Skeletal muscle cell (primary cell): ENCODE measurements around the gene GABRR1.
"Not testable (repeated sequence)": the region's sequence is repeated elsewhere in the genome, so short reads cannot be mapped to it uniquely, and the experiment has no call there.

Experiments used
- DNase-seq: peaks from one replicate; pipeline ENCODE4 v3.0.0-alpha.2; 2010; ENCODE audit warnings: low read depth
- H3K4me3 ChIP-seq: 2 replicates; pipeline ENCODE4 v1.5.1; 2011; ENCODE audit warnings: low read depth, mild to moderate bottlenecking, control low read depth, low read length, moderate library complexity

The GABRR1 gene

GRCh38 chr6:89217299-89217910 is at the start of gene GABRR1:
Gene GABRR1, minus strand, starts transcription at chr6:89217358. Its CDS starts 36 bp downstream, at chr6:89217322.
- H3K4me3 ChIP-seq: no peak within 1 kb of the TSS
- no peak for DNase-seq

GRCh38 chr6:89264296-89264695 is 47.1 kb upstream of the GABRR1 start:
- DNase-seq: no peak

GRCh38 chr6:89260832-89261231 is 43.7 kb upstream of the GABRR1 start:
- no peak overlapping the region for H3K4me3 ChIP-seq
- DNase-seq: no peak

More at GRCh38 chr6:89264296-89264695, 47.1 kb upstream of the GABRR1 start:
- no peak overlapping the region for H3K4me3 ChIP-seq

GRCh38 chr6:89260310-89260709 is 43.2 kb upstream of the GABRR1 start:
- DNase-seq: no peak
- no peak overlapping the region for H3K4me3 ChIP-seq

GRCh38 chr6:89258912-89259311 is 41.8 kb upstream of the GABRR1 start:
- no peak for DNase-seq
- no peak overlapping the region for H3K4me3 ChIP-seq

- H3K4me3 ChIP-seq: no peak overlapping the region
- DNase-seq: no peak
Measured at GRCh38 chr6:89257781-89258180, 40.6 kb upstream of the GABRR1 start.

GRCh38 chr6:89257346-89257745 is 40.2 kb upstream of the GABRR1 start:
- DNase-seq: no peak
- no peak overlapping the region for H3K4me3 ChIP-seq

- no peak overlapping the region for H3K4me3 ChIP-seq
- no peak for DNase-seq
Measured at GRCh38 chr6:89255417-89255816, 38.3 kb upstream of the GABRR1 start.

- H3K4me3 ChIP-seq: no peak overlapping the region
- DNase-seq: no peak
Measured at GRCh38 chr6:89254569-89254968, 37.4 kb upstream of the GABRR1 start.

- H3K4me3 ChIP-seq: no peak overlapping the region
- no peak for DNase-seq
Measured at GRCh38 chr6:89252907-89253306, 35.7 kb upstream of the GABRR1 start.

GRCh38 chr6:89251976-89252375 is 34.8 kb upstream of the GABRR1 start:
- DNase-seq: no peak
- H3K4me3 ChIP-seq: no peak overlapping the region

- no peak overlapping the region for H3K4me3 ChIP-seq
- no peak for DNase-seq
Measured at GRCh38 chr6:89251170-89251569, 34.0 kb upstream of the GABRR1 start.

- H3K4me3 ChIP-seq: no peak overlapping the region
- DNase-seq: no peak
Measured at GRCh38 chr6:89250239-89250638, 33.1 kb upstream of the GABRR1 start.

GRCh38 chr6:89244241-89244985 is 27.3 kb upstream of the GABRR1 start:
- no peak for DNase-seq

GRCh38 chr6:89243331-89243629 is 26.1 kb upstream of the GABRR1 start:
- no peak for DNase-seq
- H3K4me3 ChIP-seq: no peak overlapping the region

More at GRCh38 chr6:89244241-89244985, 27.3 kb upstream of the GABRR1 start:
- H3K4me3 ChIP-seq: no peak overlapping the region

- DNase-seq: peak; percentile 20
Measured at GRCh38 chr6:89242574-89243330, 25.6 kb upstream of the GABRR1 start.

GRCh38 chr6:89239338-89239737 is 22.2 kb upstream of the GABRR1 start:
- no peak for DNase-seq
- H3K4me3 ChIP-seq: no peak overlapping the region

More at GRCh38 chr6:89242574-89243330, 25.6 kb upstream of the GABRR1 start:
- no peak overlapping the region for H3K4me3 ChIP-seq

GRCh38 chr6:89237158-89237557 is 20.0 kb upstream of the GABRR1 start:
- DNase-seq: no peak
- H3K4me3 ChIP-seq: no peak overlapping the region

GRCh38 chr6:89233605-89234004 is 16.4 kb upstream of the GABRR1 start:
- H3K4me3 ChIP-seq, DNase-seq: not testable (repeated sequence)

GRCh38 chr6:89222712-89223039 is 5.5 kb upstream of the GABRR1 start:
- no peak for DNase-seq
- no peak overlapping the region for H3K4me3 ChIP-seq
